ENCODE measurements around the gene POLL. TPM values are rescaled to one million over a fixed set of nuclear protein-coding genes. Genes with fewer than 3 reads are reported as not detected.

Gene POLL
- total RNA-seq, 1 donor from 2014 or later, result 15.8 TPM

GRCh38 chr10:101577121-101577871, 10.8 kb downstream of the POLL start:
- no peak for ATAC-seq (ENCODE audit: poor library complexity)
- DNase-seq, result no peak
- intact Hi-C loops (cut with DNase I), result no loop called here

- peak; percentile 13 for DNase-seq
- intact Hi-C loops (cut with DNase I), result no loop called here
- ATAC-seq (ENCODE audit: poor library complexity), result no peak
These were observed 11.7 kb downstream of the POLL start for GRCh38 chr10:101576211-101576863.

GRCh38 chr10:101575580-101576210, 12.4 kb downstream of the POLL start:
- ATAC-seq (ENCODE audit: poor library complexity) (no peak), DNase-seq (no peak)
- intact Hi-C loops (cut with DNase I), result no loop called here

GRCh38 chr10:101575091-101575490, 13.0 kb downstream of the POLL start:
- ATAC-seq (ENCODE audit: poor library complexity) (no peak), DNase-seq (no peak)
- intact Hi-C loops (cut with DNase I), result no loop called here

- intact Hi-C loops (cut with DNase I), result no loop called here
- no peak for DNase-seq
- ATAC-seq (ENCODE audit: poor library complexity), result no peak
These were observed 13.9 kb downstream of the POLL start for GRCh38 chr10:101573885-101574753.

GRCh38 chr10:101572785-101573184, 15.3 kb downstream of the POLL start:
- intact Hi-C loops (cut with DNase I), result no loop called here
- ATAC-seq (ENCODE audit: poor library complexity) (no peak), DNase-seq (peak; percentile 26)

GRCh38 chr10:101572126-101572525, 15.9 kb downstream of the POLL start:
- DNase-seq (peak; percentile 1), ATAC-seq (ENCODE audit: poor library complexity) (no peak)
- intact Hi-C loops (cut with DNase I), result no loop called here

- no peak for ATAC-seq (ENCODE audit: poor library complexity)
- DNase-seq, result no peak
- intact Hi-C loops (cut with DNase I), result no loop called here
These were observed 16.7 kb downstream of the POLL start for GRCh38 chr10:101571271-101571925.

GRCh38 chr10:101570428-101571270, 17.4 kb downstream of the POLL start:
- DNase-seq (peak; percentile 47), ATAC-seq (ENCODE audit: poor library complexity) (peak; percentile 35)
- intact Hi-C loops (cut with DNase I), result no loop called here

GRCh38 chr10:101569622-101570427, 18.2 kb downstream of the POLL start:
- intact Hi-C loops (cut with DNase I), result loop anchor here (5.0 to 10.0 kb wide), 2 partner anchors 285 to 358 kb away; no protein-coding TSS in a partner anchor
- peak; percentile 97 for ATAC-seq (ENCODE audit: poor library complexity)
- DNase-seq, result peak; percentile 89

GRCh38 chr10:101569323-101569621, 18.8 kb downstream of the POLL start:
- no peak for ATAC-seq (ENCODE audit: poor library complexity)
- intact Hi-C loops (cut with DNase I), result loop anchor here (5.0 to 10.0 kb wide), 2 partner anchors 284 to 357 kb away; no protein-coding TSS in a partner anchor
- DNase-seq, result no peak

GRCh38 chr10:101568054-101568745, 19.9 kb downstream of the POLL start:
- no peak for DNase-seq
- ATAC-seq (ENCODE audit: poor library complexity), result no peak
- intact Hi-C loops (cut with DNase I), result loop anchor here (5.0 to 10.0 kb wide), 2 partner anchors 283 to 356 kb away; no protein-coding TSS in a partner anchor

- ATAC-seq (ENCODE audit: poor library complexity) (no peak), DNase-seq (peak; percentile 21)
- intact Hi-C loops (cut with DNase I), result loop anchor here (5.0 to 10.0 kb wide), 2 partner anchors 283 to 355 kb away; no protein-coding TSS in a partner anchor
These were observed 20.7 kb downstream of the POLL start for GRCh38 chr10:101567165-101568006.

- peak; percentile 43 for DNase-seq
- no peak for ATAC-seq (ENCODE audit: poor library complexity)
- intact Hi-C loops (cut with DNase I), result loop anchor here (5.0 to 10.0 kb wide), 2 partner anchors 282 to 354 kb away; no protein-coding TSS in a partner anchor
These were observed 21.5 kb downstream of the POLL start for GRCh38 chr10:101566333-101567164.

All from Right ventricle myocardium superior (tissue), 1 donor.